ENCODE results near the gene ATG13. TPM values are rescaled to one million over a fixed set of nuclear protein-coding genes. Genes with fewer than 3 reads are reported as not detected.

ATG13 gene
- total RNA-seq, 2 donors from 2014 or later = 54.3 to 172 TPM

DNA sequence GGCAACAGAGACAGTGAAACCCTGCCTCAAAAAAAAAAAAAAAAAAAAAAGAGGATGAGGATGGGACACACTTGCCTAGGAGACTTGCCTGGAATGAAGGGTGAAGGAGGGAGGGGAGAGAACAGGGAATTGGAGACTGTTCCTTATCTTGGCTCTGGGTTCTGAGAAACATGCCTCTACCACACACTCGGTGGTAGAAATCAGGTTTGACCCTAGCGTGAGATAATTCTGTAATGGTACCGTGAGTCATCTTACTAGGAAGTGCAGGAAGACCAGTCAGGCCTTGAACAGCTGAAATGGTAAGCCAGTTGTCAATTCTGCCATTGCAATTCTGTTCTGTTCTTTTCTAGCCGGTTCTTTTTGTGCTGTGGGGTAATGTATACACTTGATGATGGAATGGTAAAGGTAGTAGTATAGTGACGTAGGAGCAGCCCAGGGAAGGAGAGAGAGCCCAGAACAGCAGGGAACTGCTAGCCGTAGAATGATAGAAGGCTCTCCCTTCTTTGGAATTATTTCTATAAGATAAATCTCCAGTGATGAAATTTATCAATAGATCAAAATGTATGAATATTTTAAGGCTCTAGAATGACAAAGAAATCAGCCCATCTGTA lies 19.6 kb upstream of the ATG13 start:
- Histone ChIP-seq H3K4me1 (replicated peaks) (peaks cover 2% of the 10 kb centered on the region), H3K4me3 (no peak overlapping the region), H3K27me3 (replicated peaks; ENCODE audit: insufficient read depth) (no peaks in the 10 kb centered on the region), H3K27ac (no peak overlapping the region), H3K36me3 (no peaks in the 10 kb centered on the region), H3K9me3 (no peaks in the 10 kb centered on the region)
- no peak for DNase-seq (ENCODE audit: low spot score)
- TF ChIP-seq, protein P1, sequence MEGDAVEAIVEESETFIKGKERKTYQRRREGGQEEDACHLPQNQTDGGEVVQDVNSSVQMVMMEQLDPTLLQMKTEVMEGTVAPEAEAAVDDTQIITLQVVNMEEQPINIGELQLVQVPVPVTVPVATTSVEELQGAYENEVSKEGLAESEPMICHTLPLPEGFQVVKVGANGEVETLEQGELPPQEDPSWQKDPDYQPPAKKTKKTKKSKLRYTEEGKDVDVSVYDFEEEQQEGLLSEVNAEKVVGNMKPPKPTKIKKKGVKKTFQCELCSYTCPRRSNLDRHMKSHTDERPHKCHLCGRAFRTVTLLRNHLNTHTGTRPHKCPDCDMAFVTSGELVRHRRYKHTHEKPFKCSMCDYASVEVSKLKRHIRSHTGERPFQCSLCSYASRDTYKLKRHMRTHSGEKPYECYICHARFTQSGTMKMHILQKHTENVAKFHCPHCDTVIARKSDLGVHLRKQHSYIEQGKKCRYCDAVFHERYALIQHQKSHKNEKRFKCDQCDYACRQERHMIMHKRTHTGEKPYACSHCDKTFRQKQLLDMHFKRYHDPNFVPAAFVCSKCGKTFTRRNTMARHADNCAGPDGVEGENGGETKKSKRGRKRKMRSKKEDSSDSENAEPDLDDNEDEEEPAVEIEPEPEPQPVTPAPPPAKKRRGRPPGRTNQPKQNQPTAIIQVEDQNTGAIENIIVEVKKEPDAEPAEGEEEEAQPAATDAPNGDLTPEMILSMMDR (IDR thresholded peaks at IDR 0.05) = no peak
- TF ChIP-seq POLR2A (IDR thresholded peaks at IDR 0.05) (no peak), POLR2AphosphoS5 (IDR thresholded peaks at IDR 0.05) (no peak)
- intact Hi-C loops (cut with DNase I) = no loop called here
- 86% methylated on average over 6 of the region's 6 CpGs for WGBS

DNA sequence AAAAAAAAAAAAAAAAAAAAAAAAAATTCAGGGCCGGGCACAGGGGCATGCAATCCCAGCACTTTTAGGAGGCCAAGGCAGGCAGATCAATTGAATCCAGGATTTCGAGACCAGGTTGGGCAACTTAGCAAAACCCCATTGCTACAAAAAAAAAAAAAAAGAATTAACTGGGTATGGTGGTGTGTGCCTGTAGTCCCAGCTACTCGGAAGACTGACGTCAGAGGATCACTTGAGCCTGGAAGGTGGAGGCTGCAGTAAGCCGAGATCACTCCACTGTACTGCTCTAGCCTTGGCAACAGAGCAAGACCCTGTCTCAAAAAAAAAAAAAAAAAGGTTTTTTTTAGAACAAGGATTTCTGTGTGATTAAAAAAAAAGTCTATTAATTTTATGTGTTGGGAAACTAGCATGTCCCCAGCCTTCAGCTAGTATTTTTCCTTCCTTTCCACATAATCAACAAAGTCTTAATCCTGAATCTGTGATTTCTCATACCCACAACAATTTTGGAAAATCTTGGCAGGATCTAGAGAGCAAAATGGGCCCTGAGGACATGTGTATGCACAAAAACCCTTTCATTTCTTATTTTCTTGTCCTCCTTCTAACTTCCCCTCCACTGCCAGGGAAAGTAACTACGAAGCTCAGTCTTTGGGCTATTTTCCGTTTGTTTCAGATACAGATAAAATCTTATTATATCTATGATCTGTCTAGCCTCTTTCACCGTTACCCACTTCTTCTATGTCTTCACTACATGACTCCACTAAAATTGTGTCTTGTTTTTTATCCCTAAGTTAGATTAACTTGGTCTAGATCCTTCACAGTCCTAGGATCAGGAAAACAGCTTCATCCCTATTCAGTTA lies 17.8 kb upstream of the ATG13 start:
- no peaks in the 10 kb centered on the region for H3K36me3 ChIP-seq
- intact Hi-C loops (cut with DNase I) = no loop called here
- no peak for DNase-seq (ENCODE audit: low spot score)
- H3K27ac ChIP-seq = no peak overlapping the region
- 74% methylated on average over 8 of the region's 8 CpGs for WGBS
- H3K27me3 ChIP-seq (replicated peaks; ENCODE audit: insufficient read depth) = no peaks in the 10 kb centered on the region
- H3K9me3 ChIP-seq = no peaks in the 10 kb centered on the region
- TF ChIP-seq, protein P1 (IDR thresholded peaks at IDR 0.05) = no peak
- TF ChIP-seq POLR2AphosphoS5 (IDR thresholded peaks at IDR 0.05) = no peak
- TF ChIP-seq POLR2A (IDR thresholded peaks at IDR 0.05) = no peak
- no peak overlapping the region for H3K4me3 ChIP-seq
- no peaks in the 10 kb centered on the region for H3K4me1 ChIP-seq (replicated peaks)

DNA sequence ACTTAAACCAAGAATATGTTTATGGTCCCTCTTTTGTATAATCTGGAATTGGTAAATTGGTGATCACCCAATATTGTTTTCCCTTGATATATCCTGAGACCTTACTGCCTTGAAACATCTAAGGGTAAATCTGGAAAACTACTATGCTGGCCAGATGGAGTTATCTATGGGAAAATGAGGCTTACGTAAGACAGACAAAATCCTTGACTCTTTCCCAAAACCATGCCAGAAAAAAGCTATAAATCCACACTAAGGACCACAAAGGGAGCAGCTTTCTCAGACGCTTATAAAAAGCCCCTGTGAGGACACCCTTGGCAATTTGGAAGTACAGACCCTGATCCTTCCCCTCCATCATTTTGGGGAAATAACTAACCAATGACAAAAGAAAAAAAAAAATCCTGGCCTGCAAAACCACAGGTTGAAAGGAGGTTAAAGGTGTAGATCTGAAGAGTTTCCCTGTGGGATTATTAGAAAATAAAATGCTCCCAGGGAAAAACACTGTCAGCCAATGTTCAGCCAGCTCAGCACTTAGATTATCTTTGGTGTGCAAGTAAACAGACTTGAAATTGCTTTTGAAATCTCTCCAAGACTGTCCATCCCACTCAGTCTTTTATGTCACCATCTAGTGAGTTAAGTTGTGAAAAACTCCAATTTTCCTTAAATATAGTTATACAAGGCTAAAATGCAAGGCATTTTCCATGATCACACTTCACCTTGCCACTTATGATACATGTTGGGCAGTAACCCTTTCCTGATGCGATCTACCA lies 17.0 kb upstream of the ATG13 start:
- no peaks in the 10 kb centered on the region for H3K36me3 ChIP-seq
- no peak overlapping the region for H3K4me3 ChIP-seq
- WGBS = 77% methylated on average over 3 of the region's 3 CpGs
- intact Hi-C loops (cut with DNase I) = no loop called here
- no peaks in the 10 kb centered on the region for H3K9me3 ChIP-seq
- H3K4me1 ChIP-seq (replicated peaks) = no peaks in the 10 kb centered on the region
- H3K27me3 ChIP-seq (replicated peaks; ENCODE audit: insufficient read depth) = no peaks in the 10 kb centered on the region
- no peak overlapping the region for H3K27ac ChIP-seq
- TF ChIP-seq POLR2A (IDR thresholded peaks at IDR 0.05) = no peak
- TF ChIP-seq POLR2AphosphoS5 (IDR thresholded peaks at IDR 0.05) = no peak
- TF ChIP-seq, protein P1 (IDR thresholded peaks at IDR 0.05) = no peak
- DNase-seq (ENCODE audit: low spot score) = no peak

DNA sequence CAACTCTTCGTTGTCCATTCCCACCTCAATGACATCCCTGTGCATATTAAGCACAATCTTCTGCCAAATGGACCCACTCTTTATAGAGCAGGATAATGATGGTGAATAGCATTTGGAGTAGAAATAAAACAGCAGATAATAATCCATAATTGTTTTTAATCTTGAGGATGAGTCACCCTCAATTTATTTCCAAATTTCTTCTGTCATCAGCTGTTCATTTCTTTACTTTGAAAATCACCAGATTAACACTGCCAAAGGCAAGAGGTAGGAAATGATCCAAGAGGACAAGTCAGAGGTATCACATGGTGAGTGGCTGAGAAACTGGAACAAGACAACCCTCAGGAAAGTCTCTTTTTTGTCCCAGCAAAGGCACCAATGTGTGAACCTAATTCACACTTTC lies 16.2 kb upstream of the ATG13 start:
- no peaks in the 10 kb centered on the region for H3K27me3 ChIP-seq (replicated peaks; ENCODE audit: insufficient read depth)
- no peak for DNase-seq (ENCODE audit: low spot score)
- no peak overlapping the region for H3K4me3 ChIP-seq
- TF ChIP-seq POLR2A (IDR thresholded peaks at IDR 0.05) (no peak), POLR2AphosphoS5 (IDR thresholded peaks at IDR 0.05) (no peak)
- TF ChIP-seq, protein P1 (IDR thresholded peaks at IDR 0.05) = no peak
- no peaks in the 10 kb centered on the region for H3K9me3 ChIP-seq
- intact Hi-C loops (cut with DNase I) = no loop called here
- 47% methylated on average over 1 of the region's 1 CpG for WGBS
- H3K27ac ChIP-seq = no peak overlapping the region
- no peaks in the 10 kb centered on the region for H3K36me3 ChIP-seq
- no peaks in the 10 kb centered on the region for H3K4me1 ChIP-seq (replicated peaks)
